Effector CD8-positive, alpha-beta T cell (primary cell): ENCODE measurements around the gene MEF2B.

Experiments used
- DNase-seq: peaks from one replicate; lab custom pipeline; 2025; lab: John Stamatoyannopoulos, UW

The MEF2B gene

GRCh38 chr19:19098703-19099632, 71.1 kb downstream of the MEF2B start:
- DNase-seq, result no peak

GRCh38 chr19:19098084-19098702, 71.9 kb downstream of the MEF2B start:
- no peak for DNase-seq

- DNase-seq, result no peak
Observed at GRCh38 chr19:19096641-19097627, 73.1 kb downstream of the MEF2B start.

GRCh38 chr19:19095691-19096090, 74.4 kb downstream of the MEF2B start:
- DNase-seq, result no peak
